NAMALWA (cell line): ENCODE data around the gene THSD4.
"Not testable (repeated sequence)": the region's sequence is repeated elsewhere in the genome, so short reads cannot be mapped to it uniquely, and the experiment has no call there.

Experiments used
- DNase-seq: peaks from one replicate; pipeline ENCODE4 v3.0.0-alpha.2; 2015; ENCODE audit warnings: low spot score

The THSD4 gene

DNA sequence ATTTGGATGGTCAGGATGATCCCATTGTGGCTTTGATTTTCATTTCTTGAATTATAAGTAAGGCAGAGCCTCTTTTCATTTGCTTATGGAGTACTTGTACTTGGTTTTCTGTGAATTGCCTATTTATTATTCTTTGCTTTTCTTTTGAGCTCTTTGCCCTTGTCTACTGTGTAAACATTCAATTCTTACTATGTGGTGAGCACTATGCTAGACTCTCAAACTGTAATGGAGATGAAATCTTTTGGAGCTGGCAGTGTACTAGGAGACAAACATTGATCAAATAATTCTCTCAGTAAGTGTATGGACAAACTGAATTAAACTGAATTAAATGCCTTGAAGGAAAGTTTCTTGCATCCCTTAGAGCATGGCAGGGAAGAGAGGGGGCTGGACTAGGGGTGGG is 608.1 kb downstream of the THSD4 start:
- DNase-seq, result no peak

DNA sequence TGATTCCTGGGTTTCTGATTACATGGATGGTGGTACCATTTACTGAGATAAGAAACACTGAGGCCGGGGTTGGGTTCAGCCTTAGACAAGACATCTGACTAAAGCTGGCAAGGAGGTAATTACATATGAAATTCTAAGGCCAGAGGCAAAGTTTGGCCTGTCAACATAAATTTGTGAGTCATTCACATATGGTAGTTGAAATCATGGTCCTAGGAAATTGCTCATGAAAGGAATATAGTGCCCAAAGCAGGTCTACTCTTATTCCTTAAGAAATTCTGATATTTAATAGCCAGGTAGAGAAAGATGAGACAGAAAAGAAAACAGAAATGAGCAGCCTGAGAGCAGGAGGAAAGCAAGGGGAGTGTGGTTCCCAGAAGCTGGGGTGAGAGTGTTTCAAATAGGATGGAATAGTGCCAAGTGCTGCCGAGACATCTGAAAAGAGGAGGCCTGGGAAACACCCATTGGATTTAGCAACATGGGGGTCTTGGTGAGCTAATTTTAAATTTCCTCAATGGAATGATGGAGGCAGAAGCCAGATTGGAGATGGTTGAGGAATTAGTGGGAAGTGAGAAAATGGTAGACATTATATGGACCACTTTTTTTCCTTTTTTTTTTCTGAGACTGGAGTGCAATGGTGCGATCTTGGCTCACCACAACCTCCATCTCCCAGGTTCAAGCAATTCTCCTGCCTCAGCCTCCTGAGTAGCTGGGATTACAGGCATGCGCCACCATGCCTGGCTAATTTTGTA is 610.1 kb downstream of the THSD4 start:
- not testable (repeated sequence) for DNase-seq

DNA sequence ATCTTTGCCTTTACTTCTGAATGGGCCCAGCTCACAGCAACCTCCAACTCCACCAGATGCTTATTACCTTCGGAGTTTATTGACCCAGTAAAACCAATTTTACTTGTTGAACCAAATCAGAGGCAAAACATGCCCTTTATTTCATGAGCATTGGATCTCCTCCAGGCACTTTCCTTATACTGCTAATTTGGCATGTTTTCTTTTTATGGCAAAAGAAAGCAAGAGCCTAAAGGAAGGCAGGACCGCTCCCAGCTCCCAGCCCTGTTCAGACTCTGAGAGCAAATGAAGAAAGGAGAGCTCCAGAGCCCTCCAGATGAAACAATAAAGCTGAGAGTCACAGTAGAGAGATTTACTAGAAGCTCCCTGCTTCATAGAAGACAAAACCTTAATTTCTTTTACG is 613.6 kb downstream of the THSD4 start:
- no peak for DNase-seq

DNA sequence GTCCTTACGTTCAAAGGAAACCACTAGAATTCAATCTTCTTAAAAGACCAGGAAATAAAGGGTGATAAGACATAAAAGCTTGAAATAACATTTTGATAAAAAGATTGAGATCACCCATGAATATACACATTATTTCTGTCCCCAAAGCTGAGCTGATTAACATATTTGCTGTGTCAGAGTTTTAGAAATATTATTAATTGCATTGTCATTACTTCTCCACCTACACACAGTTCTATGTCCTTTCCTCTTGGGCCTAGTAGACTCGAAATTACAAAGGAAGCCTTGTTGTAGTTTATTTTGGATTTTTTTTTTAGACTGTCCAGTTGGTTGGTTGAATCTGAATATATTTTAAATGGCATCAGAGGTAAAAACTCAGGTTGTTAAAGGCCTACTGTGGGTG is 614.0 kb downstream of the THSD4 start:
- no peak for DNase-seq

- peak; percentile 71 for DNase-seq
Observed at GRCh38 chr15:71730277-71731144, 615.2 kb downstream of the THSD4 start.

DNA sequence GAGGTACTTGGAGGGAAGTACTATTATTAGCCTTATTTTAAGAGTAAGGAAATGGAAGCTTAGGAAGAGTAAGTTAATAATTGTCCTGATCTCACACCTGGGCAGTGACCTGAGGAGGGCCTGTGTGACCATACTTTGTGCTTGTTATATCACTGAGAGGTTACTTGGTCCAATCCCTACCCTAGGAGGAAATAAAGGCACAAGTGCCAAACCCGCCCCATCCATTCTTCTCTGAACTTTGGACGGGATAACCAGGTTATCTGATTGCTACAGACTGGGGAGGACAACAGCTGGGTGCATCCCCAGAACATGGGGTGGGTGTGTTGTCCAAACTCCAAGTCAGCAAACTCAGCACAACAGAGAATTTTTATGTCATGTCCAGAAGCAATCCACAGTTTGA is 617.4 kb downstream of the THSD4 start:
- DNase-seq, result no peak

DNA sequence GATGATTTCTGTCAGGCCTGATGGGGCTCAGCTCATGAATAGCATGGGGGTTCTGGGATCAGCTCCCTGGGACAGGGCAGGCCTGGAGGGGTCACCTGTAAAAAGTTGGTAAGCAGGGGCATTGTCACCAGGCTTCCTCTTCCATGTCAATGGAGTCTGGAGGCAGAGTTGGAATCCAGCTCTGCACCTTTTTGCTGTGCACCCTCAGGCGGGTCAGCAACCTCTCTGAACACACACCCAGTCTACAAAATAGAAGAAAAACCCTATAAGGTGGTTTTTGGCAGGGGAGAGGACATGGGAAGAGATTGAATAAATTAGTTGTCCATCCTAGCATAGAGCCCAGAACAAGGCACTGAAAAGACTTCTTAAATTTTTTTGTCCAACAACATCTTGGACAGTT is 617.9 kb downstream of the THSD4 start:
- DNase-seq, result no peak

GRCh38 chr15:71734709-71735384 is 619.6 kb downstream of the THSD4 start:
- no peak for DNase-seq

DNA sequence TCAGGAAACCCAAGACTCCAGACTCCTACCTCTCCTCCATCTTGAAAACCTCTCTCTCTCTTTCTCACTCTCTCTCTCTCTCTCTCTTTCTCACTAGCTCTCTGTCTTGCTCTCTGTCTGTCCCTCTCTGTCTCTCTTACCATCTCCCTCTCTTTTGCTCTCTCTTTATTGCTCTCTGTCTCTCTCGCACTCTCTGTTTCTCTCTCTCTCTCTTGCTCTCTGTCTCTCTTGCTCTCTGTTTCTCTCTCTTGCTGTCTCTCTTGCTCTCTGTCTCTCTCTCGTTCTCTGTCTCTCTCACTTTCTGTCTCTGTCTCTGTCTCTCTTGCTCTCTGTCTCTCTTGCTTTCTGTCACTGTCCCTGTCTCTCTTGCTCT is 620.1 kb downstream of the THSD4 start:
- DNase-seq, result no peak

DNA sequence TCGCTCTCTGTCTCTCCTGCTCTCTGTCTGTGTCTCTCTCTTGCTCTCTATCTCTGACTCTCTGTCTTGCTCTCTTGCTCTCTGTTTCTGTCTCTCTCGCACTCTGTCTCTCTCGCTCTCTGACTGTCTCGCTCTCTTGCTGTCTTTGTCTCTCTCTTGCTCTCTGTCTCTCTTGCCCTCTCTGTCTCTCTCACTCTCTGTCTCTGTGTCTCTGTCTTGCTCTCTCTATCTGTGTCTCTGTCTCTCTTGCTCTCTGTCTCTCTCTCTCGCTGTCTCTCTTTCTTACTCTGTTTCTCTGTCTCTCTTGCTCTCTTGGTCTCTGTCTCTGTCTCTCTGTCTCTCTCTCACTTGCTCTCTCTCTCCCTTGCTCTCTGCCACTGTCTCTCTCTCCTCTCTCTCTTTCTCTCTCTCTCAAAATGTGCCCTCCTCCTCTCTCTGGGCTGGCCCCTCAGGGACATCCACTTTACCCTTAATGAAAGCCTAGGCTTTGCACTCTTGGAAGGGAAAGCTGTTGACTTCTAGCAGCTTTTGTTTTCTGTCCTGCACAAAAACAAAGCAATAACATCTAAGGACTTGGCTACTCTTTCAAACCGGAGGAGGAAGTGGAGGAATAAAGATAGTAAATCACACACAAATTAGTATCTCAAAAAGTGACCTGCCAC is 621.1 kb downstream of the THSD4 start:
- DNase-seq, result no peak

- DNase-seq, result no peak
Observed at GRCh38 chr15:71737761-71738160, 622.5 kb downstream of the THSD4 start.

GRCh38 chr15:71739355-71739754 is 624.1 kb downstream of the THSD4 start:
- DNase-seq, result no peak

DNA sequence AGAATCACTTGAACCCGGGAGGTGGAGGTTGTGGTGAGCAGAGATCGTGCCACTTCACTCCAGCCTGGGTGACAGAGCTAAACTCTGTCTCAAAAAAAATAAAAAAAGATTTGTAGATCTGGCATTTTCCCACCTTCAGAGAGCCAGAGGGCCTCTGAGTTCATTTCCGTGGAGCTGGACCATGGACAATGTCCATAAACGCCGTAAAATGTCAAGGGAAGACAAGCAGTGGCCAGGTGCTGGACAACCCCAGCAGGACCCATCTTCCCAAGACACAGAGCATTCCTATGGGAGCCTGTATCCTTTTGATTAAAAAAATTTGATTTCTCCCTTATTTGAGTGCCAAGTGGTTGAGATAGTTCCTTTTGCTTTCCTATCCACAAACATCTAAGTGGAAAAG is 627.7 kb downstream of the THSD4 start:
- DNase-seq, result no peak

DNA sequence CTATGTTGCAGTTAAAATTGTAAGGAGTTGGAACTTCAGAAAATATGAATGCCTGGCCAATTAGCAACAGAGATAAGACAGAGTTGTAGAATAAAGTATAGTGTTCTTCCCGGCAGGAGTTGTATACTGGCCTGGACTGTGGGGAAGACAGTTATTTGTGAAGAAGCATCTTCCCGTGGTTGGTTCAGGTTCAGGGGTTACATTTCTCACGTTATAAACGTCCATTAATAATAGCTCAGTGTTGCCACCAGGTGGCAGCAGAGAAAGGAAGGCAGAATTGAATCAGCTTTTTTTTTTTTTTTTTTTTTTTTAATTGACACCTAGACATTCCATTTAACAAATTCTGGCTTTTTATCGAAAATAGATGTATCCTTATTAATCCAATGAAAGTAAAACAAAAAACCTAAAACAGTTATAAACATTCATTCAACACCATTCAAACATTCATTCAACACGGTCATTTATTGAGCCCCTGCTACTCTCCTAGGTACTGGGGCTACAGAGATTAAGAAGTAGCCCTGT is 628.7 kb downstream of the THSD4 start:
- peak; percentile 76 for DNase-seq

GRCh38 chr15:71746719-71747118 is 631.4 kb downstream of the THSD4 start:
- no peak for DNase-seq

DNA sequence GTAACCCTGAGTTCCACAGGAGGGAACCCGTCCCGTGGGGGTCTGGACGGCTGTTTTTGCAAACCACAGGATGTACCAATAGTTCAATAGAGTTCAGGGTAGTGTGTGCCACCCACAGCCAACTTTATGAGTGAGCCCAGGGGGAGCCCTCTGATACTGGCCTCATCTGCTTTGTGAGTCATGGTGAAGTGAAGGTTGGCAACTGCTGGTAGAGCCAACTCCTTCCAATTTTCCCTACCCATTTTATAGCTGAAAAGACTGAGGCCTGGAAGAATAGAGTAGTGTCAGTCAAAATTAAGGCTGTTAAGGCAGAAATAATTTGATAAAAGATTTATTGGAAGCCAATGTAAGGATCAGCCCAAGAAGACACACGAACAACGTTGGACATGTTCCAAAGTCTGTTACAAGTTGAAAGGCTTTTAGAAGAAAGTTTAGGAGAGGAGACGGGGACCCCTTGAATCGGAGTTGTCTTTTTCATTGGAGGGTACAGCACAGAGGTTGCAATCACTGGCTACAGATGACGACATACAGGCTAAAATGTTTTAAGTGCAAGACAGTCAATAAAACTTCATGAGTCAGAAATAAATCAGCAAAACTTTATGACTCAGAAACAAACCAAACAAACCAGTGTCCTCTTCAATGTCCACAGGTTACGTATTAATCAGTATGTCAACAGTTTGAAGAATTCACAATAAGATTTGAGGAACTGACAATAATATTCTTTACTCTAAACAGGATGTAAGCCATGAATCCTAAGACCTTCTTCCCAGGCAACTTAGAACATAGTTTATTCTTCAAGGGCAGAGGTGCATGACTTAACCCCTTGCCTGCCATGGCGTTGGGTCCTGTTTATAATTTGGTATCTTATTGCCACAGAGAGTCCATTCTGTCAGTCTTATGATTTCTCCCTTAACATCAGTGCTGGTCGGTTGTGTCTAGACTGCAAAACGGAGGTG is 632.1 kb downstream of the THSD4 start:
- no peak for DNase-seq

GRCh38 chr15:71748293-71748718 is 633.0 kb downstream of the THSD4 start:
- no peak for DNase-seq

DNA sequence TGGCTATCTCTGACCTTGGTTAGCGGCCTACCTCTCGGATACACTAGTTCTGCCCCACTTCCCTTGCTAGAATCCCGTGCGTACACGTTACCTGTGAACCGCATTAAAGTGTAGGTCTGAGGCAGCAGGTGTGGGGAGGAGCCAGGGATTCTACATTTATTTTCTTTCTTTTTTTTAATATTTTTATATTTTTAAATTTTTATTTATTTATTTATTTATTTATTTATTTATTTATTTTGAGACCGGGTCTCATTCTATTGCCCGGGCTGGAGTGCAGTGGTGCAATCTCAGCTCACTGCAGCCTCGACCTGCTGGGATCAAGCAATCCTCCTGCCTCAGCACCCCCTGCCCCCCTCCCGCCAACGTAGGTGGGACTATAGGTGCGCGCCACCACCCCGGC is 634.2 kb downstream of the THSD4 start:
- no peak for DNase-seq

DNA sequence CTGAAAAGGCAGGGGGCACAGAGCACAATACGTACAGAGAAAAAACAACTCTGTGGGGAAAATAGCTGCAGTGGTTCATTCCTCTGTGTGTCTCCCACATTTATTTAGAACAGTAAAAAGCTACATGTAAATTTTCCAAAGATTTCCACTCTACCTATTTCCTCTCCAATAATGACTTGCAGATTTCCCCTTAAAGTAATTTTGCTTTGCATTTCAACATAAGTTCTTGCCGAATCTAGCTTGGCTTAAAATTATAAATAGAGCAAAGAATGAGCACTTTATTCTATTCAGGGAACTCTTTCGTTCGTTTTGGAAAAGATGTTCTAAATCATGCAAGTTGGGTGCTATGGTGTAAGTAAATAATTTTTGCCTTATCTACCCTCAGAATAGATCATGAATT is 636.9 kb downstream of the THSD4 start:
- no peak for DNase-seq

DNA sequence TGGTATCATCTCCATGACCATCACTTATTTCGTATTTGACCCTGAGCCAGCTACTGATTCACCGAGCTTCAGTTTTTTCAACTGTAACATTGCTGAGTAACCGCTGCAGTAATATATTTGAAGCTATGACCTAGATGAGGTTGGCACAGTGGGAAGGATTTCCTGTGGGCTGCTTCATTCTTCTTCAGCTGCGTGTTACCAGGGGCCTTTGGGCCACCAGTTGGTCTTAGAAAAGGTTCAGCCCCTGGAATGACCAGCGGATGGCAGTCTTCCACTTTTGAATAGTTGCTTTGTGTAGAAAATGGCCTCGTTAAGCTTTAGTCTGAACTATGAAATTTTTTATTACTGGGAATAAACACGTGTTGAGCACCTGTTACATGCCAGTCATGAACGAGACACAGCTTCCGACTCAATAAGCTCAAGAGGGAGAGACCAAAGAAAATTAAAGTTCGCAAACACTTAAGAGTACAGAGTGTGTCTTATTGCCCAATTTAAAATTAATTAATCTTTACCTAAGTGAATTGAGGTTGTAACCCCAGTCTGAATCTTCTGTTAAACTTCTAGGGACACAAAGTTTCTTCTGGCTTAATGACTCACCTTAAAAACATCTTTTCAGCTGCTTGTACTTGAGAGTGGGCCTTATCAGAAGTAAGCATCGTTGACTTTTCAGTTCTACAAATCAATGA is 637.5 kb downstream of the THSD4 start:
- DNase-seq, result peak; percentile 56
